Stimulated activated CD4-positive, alpha-beta T cell treated with anti-CD3 and anti-CD28 coated beads, Interleukin-4, amount 100 ng/mL, for 4 hours (primary cell): ENCODE data around the gene SH3GL1.
A peak's percentile ranks its signal among the peaks of the same experiment; 100 is the strongest.

Experiments
- DNase-seq, 2 experiments: peaks; one replicate each; pipeline ENCODE4 v3.0.0-alpha.2; 2020

SH3GL1 gene

DNA sequence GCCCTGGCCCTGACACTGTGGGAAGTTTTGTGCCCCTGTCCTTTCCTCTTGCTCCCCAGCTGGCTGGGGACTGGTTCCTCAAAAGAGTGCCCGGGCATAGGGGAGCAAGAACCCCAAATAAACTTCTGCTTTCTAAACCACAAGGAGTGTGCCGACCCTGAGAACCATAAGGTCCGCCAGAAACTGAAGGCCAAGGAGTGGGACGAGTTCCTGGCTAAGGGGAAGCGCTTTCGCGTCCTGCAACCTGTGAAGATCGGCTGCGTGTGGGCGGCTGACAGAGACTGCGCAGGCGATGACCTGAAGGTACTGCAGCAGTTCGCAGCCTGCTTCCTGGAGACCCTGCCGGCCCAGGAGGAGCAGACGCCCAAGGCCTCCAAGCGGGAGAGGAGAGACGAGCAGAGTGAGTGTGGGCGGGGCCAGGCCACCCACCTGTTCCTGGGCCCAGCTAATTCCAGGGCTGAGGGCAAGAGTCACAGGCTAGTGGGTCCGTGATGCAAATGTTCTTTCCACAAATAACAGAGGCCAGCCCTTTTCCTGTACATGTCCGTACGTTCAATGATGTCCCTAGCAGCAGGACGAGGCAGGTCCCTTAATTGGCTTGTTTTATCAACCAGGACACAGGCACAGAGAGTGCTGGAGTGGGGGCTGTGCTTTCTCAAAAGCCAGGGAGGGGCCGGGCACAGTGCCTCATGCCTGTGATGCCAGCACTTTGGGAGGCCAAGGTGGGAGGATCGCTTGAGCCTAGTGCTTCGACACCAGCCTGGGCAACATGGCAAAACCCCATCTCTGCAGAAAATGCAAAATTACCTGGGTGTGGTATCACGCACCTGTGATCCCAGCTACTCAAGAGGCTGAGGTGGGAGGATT lies 31.7 kb upstream of the SH3GL1 start:
- no peak for DNase-seq

DNA sequence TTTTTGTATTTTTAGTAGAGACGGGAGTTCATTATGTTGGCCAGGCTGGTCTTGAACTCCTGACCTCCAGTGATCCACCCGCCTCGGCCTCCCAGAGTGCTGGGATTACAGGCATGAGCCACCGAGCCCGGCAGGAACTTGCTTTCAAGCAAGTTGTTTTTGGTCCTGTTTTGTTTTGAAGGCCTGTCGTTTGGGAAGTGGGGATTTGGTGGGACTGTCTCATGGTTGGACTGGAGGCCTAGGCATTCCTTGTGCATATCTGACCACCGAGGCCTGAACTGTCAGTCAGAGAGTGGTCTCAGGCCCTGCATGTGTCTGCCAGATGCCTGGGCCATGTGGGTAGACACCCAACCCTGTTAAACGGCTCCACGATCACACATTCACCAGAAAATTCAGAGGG lies 30.9 kb upstream of the SH3GL1 start:
- no peak for DNase-seq

DNA sequence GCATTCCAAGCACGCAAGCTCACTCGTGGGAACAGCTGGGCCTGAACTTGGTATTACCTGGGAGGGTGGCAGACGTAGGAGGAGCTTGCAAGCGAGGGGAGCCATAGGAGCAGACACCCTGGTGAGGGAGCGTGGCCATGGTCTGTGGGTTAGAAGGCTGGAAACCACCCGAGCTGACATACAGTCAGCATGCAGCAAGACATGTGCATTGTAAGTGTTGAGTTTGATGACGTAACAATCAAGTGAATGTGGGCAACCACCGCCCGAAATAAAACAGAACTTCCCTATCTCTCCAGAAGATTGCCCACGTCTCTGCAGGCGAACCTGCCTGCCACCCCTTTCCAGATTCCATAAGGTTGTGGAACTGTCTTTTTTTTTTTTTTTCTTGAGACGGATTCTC lies 30.4 kb upstream of the SH3GL1 start:
- no peak for DNase-seq

DNA sequence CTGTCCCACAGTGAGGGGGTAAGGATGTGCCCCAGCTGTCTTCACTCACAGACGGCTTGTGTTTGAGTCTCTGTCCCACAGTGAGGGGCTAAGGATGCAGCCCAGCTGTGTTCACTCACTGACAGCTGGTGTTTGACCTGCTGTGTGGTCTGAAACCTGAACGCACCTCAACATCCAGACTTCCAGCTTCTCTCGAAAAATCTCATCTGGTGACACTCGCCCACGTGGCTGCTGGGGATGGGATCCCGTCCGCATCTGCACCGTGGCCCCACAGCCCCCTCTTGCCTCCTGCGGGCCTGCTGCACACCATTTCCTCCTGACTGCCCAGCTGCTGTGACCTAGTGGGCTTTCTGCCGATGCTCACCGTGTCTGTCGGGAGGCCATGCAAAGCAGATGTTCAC lies 29.4 kb upstream of the SH3GL1 start:
- DNase-seq = no peak

DNA sequence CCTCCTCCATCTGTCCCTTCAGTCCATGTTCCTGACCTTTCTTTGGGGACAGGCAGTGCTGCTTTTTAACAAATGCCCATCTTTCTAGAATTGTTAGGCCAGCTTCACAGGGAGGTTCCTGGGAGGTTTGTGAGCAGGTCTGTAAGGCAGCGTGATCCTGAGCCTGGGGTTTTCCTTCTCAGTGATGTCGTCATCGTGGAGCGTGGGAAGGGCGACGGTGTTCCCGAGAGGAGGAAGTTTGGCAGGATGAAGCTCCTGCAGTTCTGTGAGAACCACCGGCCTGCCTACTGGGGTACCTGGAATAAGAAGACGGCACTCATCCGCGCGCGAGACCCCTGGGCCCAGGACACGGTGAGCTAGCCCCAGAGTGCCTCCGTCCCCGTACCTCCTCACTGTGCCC lies 28.9 kb upstream of the SH3GL1 start:
- no peak for DNase-seq

DNA sequence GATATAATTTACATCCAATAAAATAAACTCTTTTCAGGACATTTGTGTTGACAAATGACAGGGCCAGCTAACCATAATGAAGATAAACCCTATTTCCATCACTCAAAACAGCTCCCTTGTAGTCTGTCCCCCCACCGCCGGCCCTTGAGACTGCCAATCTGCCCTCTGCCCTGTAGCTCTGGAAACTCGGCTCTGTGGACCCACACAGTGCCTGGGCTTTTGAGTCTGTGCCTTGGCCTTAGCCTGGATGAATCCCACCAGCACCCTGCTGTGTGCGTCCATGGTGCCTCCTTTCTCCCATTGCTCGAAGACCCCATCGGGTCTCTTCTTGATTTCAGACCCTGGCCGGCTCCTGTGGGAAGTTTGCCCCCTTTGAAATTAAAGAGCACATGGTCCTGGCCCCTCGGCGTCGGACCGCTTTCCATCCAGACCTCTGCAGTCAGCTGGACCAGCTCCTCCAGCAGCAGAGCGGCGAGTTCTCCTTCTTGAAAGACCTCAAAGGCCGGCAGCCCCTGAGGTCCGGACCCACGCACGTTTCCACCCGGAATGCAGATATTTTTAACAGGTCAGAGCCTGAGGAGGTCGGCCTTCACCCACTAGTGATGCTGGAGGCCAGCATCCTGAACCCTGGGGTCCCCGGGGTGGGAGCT lies 28.1 kb upstream of the SH3GL1 start:
- DNase-seq = no peak

DNA sequence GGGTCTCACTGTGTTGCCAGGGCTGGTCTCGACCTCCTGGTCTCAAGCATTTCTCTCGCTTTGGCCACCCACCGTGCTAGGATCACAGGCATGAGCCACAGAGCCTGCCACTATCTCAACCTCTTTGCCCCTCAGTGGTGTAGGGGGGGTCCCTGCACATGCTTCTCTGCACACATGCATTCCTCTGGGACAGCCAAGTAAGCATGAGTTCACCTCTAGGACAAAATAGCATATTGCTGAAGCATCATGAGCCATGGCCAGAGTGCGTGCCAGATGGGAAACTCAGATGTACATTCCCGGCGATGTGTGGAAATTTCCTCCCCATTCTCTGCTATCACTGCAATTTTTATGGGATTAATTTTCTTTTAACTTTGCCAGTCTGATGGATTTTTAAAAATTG lies 25.2 kb upstream of the SH3GL1 start:
- DNase-seq = no peak

DNA sequence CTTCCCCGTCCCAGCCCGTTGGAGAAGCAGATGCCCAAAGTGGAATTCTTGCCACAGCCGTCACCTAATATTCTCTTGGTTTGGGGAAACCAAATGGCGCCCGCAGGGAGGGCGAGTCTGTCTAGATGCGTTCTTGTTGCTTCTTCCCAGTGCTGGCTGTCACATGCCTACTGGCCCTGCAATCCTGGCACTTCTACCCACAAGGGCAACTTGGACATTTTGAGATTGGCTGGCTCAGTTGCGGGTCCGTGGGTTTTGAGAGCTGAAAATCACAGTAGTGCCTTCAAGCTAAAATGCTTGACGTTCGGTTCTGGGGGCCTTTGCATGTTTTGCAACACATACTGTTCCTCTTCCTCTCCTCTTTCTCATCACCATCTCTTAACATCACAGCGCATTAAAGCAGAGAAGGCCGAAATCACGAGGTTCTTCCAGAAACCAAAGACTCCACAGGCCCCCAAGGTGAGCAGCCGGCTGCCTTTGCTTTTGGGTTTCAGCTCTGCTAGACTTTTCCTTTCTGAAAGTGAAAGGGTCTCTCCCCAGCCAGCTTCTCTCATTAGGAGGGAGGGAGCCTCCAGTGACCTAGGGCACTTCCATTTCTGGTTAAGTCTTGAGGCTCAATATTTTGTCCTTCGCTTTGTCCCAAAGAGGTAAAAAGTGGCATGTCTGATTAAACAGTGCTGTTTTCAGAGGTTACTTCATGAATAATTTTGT lies 23.2 kb upstream of the SH3GL1 start:
- no peak for DNase-seq

DNA sequence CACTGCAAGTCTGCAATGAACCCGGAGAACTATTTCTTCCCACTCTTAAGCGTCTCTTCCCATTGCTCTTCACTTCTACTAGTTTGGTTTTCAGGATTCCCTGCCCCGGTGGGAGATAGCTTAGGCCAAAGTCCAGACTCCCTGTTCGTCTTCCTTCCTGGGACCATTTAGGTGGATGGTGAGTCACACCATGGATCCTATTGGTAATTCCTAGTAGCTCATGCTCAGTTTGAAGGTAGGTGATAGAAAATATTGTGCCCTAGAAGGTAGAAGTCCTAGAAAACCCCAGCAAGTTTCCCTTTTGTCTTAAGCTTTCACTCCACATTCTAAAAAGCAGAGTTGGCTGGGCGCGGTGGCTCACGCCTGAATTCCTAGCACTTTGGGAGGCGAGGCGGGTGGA lies 15.9 kb upstream of the SH3GL1 start:
- DNase-seq = no peak

DNA sequence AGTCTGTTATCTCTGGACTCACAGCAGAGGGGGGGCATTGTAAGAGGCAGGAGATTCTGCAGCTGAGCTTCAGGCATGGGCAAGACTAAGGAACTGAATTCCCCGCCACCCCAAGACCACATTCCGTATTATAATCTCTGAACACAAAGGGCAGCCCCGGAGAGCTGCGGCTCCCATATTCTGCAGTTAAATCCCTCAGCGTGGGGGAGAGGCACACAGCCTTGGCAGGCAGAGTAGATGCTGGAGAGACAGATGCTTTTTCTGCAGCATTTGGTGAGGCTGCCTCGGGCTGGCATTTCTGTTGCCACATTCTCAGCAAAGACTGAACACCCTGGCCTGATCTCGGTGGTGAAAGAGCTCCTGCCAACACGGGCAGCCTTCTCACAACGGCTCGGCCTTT lies 15.0 kb upstream of the SH3GL1 start:
- DNase-seq = no peak

DNA sequence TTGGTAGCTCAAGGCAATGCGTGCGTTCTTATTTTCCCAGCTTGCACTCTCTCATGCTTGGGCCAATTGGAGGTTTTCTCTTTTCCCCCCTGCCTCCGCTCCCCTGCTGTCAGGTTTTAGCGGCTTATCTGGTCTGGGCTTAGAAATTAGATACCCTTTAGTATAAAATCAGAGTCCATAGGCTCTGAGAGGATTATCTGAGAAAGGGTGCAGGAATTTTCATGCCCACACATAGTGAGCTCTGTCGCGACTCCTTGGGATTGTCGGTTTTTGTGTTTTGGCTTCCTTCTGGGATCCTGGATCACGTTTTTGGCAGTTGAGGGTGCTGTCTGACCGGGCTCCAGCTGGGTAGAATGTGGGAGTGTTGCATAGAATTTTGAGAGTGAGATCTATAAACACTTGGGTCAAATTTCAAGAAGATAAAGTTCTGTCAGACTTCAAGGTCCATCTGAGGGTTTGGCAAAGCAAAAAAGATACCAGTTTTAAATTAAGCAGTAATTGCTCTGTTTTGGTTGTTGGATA lies 14.5 kb upstream of the SH3GL1 start:
- DNase-seq = no peak

DNA sequence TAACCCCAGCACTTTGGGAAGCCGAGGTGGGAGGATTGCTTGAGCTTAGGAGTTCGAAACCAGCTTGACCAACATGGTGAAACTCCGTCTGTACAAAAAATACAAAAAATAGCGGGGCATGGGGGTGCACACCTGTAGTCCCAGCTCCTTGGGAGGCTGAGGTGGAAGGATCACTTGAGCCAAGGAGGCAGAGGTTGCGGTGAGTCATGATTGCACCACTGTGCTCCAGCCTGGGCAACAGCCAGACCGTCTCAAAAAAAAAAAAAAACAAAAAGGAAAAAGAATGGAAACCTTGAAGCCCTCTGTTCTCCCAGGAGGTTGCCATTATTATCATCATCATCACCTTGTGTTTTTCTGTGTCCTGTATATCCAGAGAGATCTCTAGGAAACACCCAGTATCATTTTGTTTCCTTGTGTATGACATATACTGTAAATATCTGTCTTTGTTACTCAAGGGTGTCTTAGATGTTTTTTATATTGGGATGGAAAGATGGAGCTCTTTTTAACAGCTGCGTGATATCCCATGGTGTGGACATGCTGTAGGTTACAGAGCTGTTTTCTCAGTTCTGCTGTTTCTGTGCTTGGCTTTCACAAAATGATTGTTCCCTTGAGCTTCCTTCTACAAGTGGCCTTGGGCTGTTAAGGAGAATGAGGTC lies 13.9 kb upstream of the SH3GL1 start:
- DNase-seq = no peak

DNA sequence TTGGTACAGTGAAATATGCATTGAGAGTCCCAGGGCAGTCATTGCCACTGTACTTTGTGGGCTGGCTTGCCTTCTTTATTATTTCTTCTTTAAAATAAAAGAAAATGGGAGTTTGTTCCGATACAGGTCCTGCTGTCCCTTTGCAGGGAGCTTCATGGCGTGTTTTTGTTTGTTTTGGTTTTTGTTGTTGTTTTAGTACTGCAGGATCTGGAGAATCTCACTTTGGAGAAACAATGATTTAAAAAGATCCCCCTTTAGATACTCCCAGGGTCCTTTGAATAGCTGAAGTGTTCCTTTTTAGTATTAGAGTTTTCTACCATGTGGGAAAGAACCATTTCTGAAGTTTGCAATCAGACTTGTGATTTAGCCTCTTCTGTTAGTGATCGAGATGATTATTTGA lies 13.2 kb upstream of the SH3GL1 start:
- no peak for DNase-seq

DNA sequence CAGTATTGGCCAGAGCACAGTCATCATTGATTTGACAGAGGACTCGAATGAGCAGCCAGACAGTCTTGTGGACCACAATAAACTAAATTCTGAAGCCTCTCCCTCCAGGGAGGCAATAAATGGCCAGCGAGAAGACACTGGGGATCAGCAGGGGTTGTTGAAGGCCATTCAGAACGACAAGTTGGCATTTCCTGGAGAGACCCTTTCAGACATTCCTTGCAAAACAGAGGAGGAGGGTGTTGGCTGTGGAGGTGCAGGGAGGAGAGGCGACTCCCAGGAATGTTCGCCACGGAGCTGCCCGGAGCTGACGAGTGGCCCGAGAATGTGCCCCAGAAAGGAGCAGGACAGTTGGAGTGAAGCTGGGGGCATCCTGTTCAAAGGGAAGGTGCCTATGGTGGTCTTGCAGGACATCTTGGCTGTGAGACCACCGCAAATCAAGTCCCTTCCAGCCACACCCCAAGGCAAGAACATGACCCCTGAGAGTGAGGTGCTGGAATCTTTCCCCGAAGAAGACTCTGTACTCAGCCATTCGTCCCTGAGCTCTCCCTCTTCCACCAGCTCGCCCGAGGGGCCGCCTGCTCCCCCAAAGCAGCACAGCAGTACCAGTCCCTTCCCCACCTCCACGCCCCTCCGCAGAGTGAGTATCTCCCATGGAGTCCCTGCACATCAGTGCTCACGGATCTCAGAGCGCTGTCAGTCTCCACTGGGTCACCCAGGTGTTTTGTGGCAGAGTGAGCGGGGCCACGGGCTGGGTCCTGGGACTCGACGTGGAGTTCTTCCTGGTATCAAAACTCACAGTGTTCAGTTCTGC lies 9.0 kb upstream of the SH3GL1 start:
- DNase-seq = no peak

DNA sequence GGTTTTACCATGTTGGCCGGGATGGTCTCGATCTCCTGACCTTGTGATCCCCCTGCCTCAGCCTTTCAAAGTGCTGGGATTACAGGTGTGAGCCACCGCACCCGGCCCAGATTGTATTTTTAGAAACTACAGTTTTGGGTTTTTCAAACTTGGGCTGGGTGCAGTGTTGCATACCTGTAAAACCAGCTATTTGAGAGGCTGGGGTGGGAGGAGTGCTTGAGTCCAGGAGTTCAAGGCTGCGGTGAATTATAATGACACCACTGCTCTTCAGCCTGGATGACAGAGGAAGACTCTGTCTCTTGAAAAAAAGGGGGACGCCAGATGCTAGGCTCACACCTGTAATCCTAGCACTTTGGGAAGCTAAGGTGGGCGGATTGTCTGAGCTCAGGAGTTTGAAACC lies 6.3 kb upstream of the SH3GL1 start:
- no peak for DNase-seq

DNA sequence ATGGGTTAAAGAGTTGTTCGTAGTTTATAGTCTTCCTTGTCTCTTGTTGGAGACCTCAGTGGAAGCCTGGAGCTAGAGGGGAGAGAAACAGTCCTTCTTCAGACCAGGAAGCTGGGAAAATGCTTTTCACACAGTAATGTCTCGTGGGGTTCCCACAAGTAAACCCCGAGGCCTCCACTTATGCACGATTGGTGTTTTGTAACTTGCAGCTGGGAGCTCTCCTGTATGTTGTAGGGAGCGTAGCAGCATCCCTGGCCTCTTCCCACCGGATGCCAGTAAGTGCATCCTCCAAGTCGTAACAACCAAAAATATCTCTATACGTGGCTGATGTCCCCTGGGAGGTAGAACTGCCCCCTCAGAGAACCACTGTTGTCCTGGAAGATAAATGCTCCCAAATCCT lies 5.6 kb upstream of the SH3GL1 start:
- no peak for DNase-seq

DNA sequence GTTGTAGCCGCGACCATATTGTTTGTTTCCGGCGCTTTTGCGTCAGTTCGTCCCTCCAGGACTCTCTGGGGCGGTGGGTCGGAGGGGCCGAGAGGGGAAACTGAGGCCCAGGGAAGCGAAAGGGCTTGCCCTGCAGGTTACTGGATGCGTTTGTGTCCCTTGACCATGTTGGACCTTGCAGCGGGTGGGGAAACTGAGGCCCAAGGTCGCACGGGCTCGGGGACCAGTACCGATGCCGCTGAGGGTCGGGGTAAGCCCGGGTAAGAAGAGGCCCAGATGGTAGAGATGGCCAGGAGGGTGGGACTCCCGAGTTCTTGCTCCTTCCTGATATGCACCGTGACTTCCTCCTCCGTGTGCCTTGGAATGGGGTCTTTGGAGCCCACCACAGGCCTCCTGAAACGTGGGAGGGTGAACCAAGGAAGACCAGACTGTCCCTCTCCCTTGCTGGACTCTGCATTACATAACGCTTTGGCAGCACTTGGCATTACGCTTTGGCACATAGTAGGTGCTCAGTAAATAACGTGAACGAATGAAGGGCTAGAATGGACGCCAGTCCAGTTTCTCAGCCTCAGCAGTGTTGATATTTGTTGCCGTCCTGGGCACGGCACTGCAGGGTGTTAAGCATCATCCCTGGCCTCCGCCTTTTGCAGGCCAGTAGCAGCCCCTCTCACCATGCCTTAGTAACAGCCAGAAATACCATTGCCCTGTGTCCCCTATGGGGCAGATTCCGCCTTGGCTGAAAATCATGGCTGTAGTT lies 2.8 kb upstream of the SH3GL1 start:
- DNase-seq = no peak

DNA sequence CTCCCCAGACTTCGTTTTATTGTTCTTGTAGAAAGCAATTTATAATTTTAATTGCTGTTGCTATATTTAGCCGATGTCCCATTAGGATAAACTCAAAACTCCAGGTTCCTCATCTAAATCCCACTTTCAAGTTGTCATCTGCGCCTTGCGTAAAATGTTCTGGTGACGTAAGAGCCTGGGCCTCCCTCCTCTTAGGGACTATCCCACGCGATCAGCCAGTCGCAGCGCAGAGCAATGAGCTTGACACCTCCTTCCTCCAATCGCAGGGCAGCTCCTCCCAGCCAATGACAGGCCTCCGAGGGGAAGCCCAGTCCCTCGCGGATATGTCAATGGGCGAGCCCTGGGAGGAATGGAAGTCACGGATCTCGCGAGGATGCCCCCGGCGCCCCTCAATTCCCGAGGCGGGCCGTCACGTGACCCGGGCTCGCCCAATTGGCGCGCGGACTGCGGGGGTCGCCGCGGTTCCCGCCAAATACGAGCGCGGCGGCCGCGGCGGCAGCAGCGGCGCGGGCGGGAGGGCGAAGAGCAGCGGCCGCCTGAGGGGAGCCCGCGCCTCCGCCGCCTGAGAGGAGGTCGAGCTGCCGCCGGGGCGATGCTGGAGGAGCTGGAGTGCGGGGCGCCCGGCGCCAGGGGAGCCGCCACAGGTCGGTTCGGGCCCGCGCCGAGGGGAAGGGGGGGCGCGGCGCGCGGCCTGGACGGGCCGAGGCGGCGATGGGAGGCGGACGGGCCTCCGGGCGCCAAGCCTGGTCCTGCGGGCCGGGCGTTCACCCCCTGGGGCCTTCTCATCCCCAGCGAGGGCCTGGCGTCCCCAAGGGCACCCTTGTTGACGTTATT lies 2.0 kb upstream of the SH3GL1 start, which contains the start of gene CHAF1A:
TSS of gene CHAF1A (plus strand) at position 470 of the 834 bp plus-strand sequence. CDS start at position 593, 123 bp downstream.
- peak; percentile 98 to 100 for DNase-seq

DNA sequence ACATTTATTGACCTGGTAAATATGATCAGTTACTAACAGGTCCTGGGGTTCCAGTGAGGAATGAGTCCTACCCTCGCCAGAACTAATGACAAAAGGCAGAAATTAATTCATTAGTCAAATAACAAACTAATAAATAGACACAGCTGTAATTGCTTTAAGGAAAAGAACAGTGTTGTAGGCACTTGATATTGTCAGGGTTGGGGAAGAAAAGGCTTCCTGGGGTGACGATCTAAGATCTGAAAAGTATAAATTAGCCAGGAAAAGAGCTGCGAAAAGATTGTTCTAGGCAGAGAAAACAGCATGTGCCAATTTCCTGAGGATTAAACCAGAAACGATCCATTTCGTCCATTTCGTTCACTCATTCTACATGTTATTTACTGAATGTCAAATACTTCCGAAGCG lies 1.4 kb upstream of the SH3GL1 start:
- no peak for DNase-seq

DNA sequence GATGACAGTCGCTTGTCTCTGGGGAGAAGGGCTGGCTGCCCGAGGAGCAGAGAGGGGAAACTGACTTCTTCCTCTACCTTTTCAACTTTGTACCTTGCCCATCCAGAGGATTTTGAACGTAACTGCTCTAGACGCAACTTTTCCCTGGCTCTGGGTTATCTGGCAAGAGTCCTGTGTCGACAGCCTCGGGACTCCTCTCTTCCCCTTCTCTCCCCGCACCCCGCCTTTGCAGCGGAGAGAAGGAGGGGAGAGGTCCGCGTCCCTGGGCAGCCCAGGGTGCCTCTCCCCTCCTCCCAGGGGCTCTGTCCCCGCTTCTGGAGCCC lies 574 bp downstream of the SH3GL1 start:
- DNase-seq = peak in 1 of 2 experiments; percentile 20
